ENCODE results near the gene GALNT16.

GALNT16 gene

GRCh38 chr14:69252851-69253250 is 7.1 kb upstream of the GALNT16 start:
- no peaks in the 10 kb centered on the region for H3K9me3 ChIP-seq (ENCODE audit: insufficient read depth, low read length, severe bottlenecking)
- TF ChIP-seq CTCF (IDR thresholded peaks at IDR 0.05; ENCODE audit: borderline replicate concordance, extremely low read depth, low read length, poor library complexity, severe bottlenecking) (no peak), EZH2 (IDR thresholded peaks at IDR 0.05; ENCODE audit: borderline replicate concordance, low read depth, low read length, severe bottlenecking) (no peak)
- H3K27me3 ChIP-seq (ENCODE audit: insufficient read depth, low read length, poor library complexity) = peaks cover 11% of the 10 kb centered on the region
- no peak overlapping the region for H3K9ac ChIP-seq (ENCODE audit: low read depth, low read length)
- no peak overlapping the region for H3K4me3 ChIP-seq (ENCODE audit: low read depth in 1 of 2, low read length in 2 of 2)
- H3K4me1 ChIP-seq (ENCODE audit: insufficient read depth, low read length) = no peaks in the 10 kb centered on the region
- ATAC-seq (ENCODE audit: insufficient read depth, low read depth) = no peak
- no peaks in the 10 kb centered on the region for H3K79me2 ChIP-seq (ENCODE audit: insufficient read depth, low read length)
- no peak overlapping the region for H3K27ac ChIP-seq (ENCODE audit: low read length)
- DNase-seq = no peak
- no peaks in the 10 kb centered on the region for H3K36me3 ChIP-seq (ENCODE audit: insufficient read depth, low read length)
- 0 out of 2 replicates have a peak, but pooled peaks cover 2% of the 10 kb centered on the region for H4K20me1 ChIP-seq (ENCODE audit: insufficient read depth, low read length)
- H3K4me2 ChIP-seq (ENCODE audit: insufficient read depth, low read length) = no peak overlapping the region
- no peak overlapping the region for H2AFZ ChIP-seq (ENCODE audit: low read depth, low read length)

DNA sequence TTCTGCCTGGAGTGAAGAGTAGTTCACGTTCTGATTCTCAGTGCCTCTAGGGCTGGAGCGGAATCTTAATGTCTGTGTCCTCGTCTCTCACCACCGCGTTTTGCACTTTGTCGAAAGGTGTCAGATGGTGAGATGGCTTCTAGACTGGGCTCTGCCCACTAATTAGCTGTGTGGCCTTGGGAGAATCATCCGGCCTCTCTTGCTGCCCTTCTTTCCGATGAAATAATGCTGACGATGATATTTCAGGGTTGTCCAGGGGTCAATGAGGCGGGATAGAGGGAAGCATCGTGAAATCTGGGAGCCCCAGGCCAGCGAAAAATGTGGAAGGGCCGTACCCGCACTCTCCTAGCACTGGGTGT is 811 bp upstream of the GALNT16 start:
- TF ChIP-seq CTCF (IDR thresholded peaks at IDR 0.05; ENCODE audit: borderline replicate concordance, extremely low read depth, low read length, poor library complexity, severe bottlenecking) (no peak), EZH2 (IDR thresholded peaks at IDR 0.05; ENCODE audit: borderline replicate concordance, low read depth, low read length, severe bottlenecking) (no peak)
- Histone ChIP-seq H3K4me3 (ENCODE audit: low read depth in 1 of 2, low read length in 2 of 2) (no peak overlapping the region), H3K4me1 (ENCODE audit: insufficient read depth, low read length) (no peaks in the 10 kb centered on the region), H3K27ac (ENCODE audit: low read length) (no peak overlapping the region), H2AFZ (ENCODE audit: low read depth, low read length) (no peak overlapping the region), H3K79me2 (ENCODE audit: insufficient read depth, low read length) (no peaks in the 10 kb centered on the region), H3K9me3 (ENCODE audit: insufficient read depth, low read length, severe bottlenecking) (no peaks in the 10 kb centered on the region), H3K4me2 (ENCODE audit: insufficient read depth, low read length) (no peak overlapping the region), H4K20me1 (ENCODE audit: insufficient read depth, low read length) (no peaks in the 10 kb centered on the region), H3K27me3 (ENCODE audit: insufficient read depth, low read length, poor library complexity) (peaks cover 8% of the 10 kb centered on the region), H3K36me3 (ENCODE audit: insufficient read depth, low read length) (no peaks in the 10 kb centered on the region), H3K9ac (ENCODE audit: low read depth, low read length) (no peak overlapping the region)
- DNase-seq (no peak), ATAC-seq (ENCODE audit: insufficient read depth, low read depth) (no peak)

DNA sequence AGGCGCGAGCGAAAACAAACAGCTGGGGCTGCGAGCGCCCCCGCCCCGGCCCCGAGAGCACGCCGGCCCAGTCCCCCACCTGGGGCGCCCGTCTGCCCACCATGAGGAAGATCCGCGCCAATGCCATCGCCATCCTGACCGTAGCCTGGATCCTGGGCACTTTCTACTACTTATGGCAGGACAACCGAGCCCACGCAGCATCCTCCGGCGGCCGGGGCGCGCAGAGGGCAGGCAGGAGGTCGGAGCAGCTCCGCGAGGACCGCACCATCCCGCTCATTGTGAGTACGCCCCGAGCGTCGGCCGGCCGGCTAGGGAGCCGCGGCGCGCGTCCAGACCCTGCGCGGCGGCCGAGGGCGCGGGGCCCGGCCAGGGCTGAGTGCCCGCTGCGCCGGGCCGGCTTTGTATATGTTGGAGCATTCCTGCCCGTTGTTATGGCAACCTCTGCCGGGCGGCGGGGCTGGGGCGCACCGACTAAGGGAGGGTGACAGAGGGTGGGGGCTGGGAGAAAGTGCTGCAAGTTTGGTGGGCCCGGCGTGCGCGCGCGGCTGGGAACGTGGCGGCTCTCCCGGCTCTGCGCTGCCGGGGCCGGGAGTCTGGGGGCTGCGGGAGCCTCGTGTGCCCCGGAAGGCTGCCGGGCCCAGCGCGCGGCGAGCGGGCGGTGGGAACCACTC is 367 bp downstream of the GALNT16 start:
- DNase-seq = no peak
- Histone ChIP-seq H3K4me3 (ENCODE audit: low read depth in 1 of 2, low read length in 2 of 2) (no peak overlapping the region), H3K27me3 (ENCODE audit: insufficient read depth, low read length, poor library complexity) (peaks cover 8% of the 10 kb centered on the region), H3K9ac (ENCODE audit: low read depth, low read length) (no peak overlapping the region), H4K20me1 (ENCODE audit: insufficient read depth, low read length) (no peaks in the 10 kb centered on the region), H3K27ac (ENCODE audit: low read length) (no peak overlapping the region), H2AFZ (ENCODE audit: low read depth, low read length) (no peak overlapping the region), H3K36me3 (ENCODE audit: insufficient read depth, low read length) (no peaks in the 10 kb centered on the region), H3K4me2 (ENCODE audit: insufficient read depth, low read length) (no peak overlapping the region), H3K9me3 (ENCODE audit: insufficient read depth, low read length, severe bottlenecking) (no peaks in the 10 kb centered on the region), H3K4me1 (ENCODE audit: insufficient read depth, low read length) (no peaks in the 10 kb centered on the region), H3K79me2 (ENCODE audit: insufficient read depth, low read length) (no peaks in the 10 kb centered on the region)
- TF ChIP-seq CTCF (IDR thresholded peaks at IDR 0.05; ENCODE audit: borderline replicate concordance, extremely low read depth, low read length, poor library complexity, severe bottlenecking) = no peak
- TF ChIP-seq EZH2 (IDR thresholded peaks at IDR 0.05; ENCODE audit: borderline replicate concordance, low read depth, low read length, severe bottlenecking) = no peak
- no peak for ATAC-seq (ENCODE audit: insufficient read depth, low read depth)
